ENCODE data around the gene ADGRL2.

GRCh38 chr1:81999364-81999763 lies 198.6 kb downstream of the ADGRL2 start:
- no peak for TF ChIP-seq CTCF (IDR thresholded peaks at IDR 0.05; ENCODE audit: insufficient read depth, low read depth, low read length)
- no peak for TF ChIP-seq EZH2 (IDR thresholded peaks at IDR 0.05; ENCODE audit: insufficient read depth, low read length)

All from astrocyte (in vitro differentiated cells and primary cell).